Mesendoderm (in vitro differentiated cells): ENCODE results near the gene TRAT1.

ENCODE experiments used
- DNase-seq: peaks from one replicate; pipeline ENCODE4 v3.0.0; 2013
- H2AK5ac ChIP-seq: 2 replicates; pipeline ENCODE4 v1.6.1; 2013; ENCODE audit warnings: low read length, inconsistent platforms
- H2BK120ac ChIP-seq: 2 replicates; pipeline ENCODE4 v1.6.1; 2013; ENCODE audit warnings: low read depth, mild to moderate bottlenecking, low read length, moderate library complexity, mixed read lengths
- H2BK15ac ChIP-seq: replicated peaks from 2 replicates; pipeline ENCODE4 v1.6.1; 2013; ENCODE audit warnings: low read depth, mild to moderate bottlenecking, moderate library complexity
- H2BK5ac ChIP-seq: 2 replicates; pipeline ENCODE4 v1.6.1; 2013; ENCODE audit warnings: low read length, inconsistent platforms
- H3K18ac ChIP-seq: 2 replicates; pipeline ENCODE4 v1.6.1; 2013; ENCODE audit warnings: mild to moderate bottlenecking, low read length, mixed read lengths
- H3K23ac ChIP-seq: one replicate; pipeline ENCODE4 v1.6.1; 2013; ENCODE audit warnings: low read length
- H3K27ac ChIP-seq: 2 replicates; pipeline ENCODE4 v1.5.1; 2013; ENCODE audit warnings: low read depth, mild to moderate bottlenecking, inconsistent platforms, low read length, moderate library complexity
- H3K27me3 ChIP-seq: 2 replicates; pipeline ENCODE4 v1.6.1; 2013; ENCODE audit warnings: low read length, control low read depth, mild to moderate bottlenecking, inconsistent platforms; ENCODE audit not compliant: insufficient read depth, poor library complexity
- H3K36me3 ChIP-seq: 2 replicates; pipeline ENCODE4 v1.6.1; 2013; ENCODE audit warnings: low read length, inconsistent platforms; ENCODE audit not compliant: control insufficient read depth, insufficient read depth
- H3K4ac ChIP-seq: one replicate; pipeline ENCODE4 v1.6.1; 2013; ENCODE audit warnings: low read depth, mild to moderate bottlenecking, low read length, moderate library complexity
- H3K4me1 ChIP-seq: 2 replicates; pipeline ENCODE4 v1.6.1; 2013; ENCODE audit warnings: low read depth, low read length, inconsistent platforms; ENCODE audit not compliant: control insufficient read depth
- H3K4me2 ChIP-seq: 2 replicates; pipeline ENCODE4 v1.6.1; 2013; ENCODE audit warnings: low read length
- H3K4me3 ChIP-seq: 2 replicates; pipeline ENCODE4 v1.5.1; 2013; ENCODE audit warnings: mild to moderate bottlenecking, low read length
- H3K56ac ChIP-seq: one replicate; pipeline ENCODE4 v1.6.1; 2013; ENCODE audit warnings: low read length
- H3K79me1 ChIP-seq: 2 replicates; pipeline ENCODE4 v1.6.1; 2013; ENCODE audit warnings: low read length, inconsistent platforms
- H3K79me2 ChIP-seq: 2 replicates; pipeline ENCODE4 v1.6.1; 2013; ENCODE audit warnings: mild to moderate bottlenecking, low read length; ENCODE audit not compliant: control insufficient read depth, insufficient read depth
- H3K9ac ChIP-seq: 2 replicates; pipeline ENCODE4 v1.6.1; 2013; ENCODE audit warnings: low read length, inconsistent platforms
- H4K5ac ChIP-seq: one replicate; pipeline ENCODE4 v1.6.1; 2013; ENCODE audit warnings: low read length
- H4K8ac ChIP-seq: one replicate; pipeline ENCODE4 v1.6.1; 2013; ENCODE audit warnings: low read depth, mild to moderate bottlenecking, control low read depth, low read length, moderate library complexity
- WGBS: extraction: QIAGEN DNeasy Blood & Tissue Kit; methylation state at CpG from one replicate; pipeline ENCODE4 v1.1.7; 2013; ENCODE audit warnings: low lambda C conversion rate, missing lambda C conversion rate; ENCODE audit not compliant: insufficient coverage; ENCODE audit errors: extremely low coverage; 5-methylcytosine and 5-hydroxymethylcytosine counted together

The TRAT1 gene

DNA sequence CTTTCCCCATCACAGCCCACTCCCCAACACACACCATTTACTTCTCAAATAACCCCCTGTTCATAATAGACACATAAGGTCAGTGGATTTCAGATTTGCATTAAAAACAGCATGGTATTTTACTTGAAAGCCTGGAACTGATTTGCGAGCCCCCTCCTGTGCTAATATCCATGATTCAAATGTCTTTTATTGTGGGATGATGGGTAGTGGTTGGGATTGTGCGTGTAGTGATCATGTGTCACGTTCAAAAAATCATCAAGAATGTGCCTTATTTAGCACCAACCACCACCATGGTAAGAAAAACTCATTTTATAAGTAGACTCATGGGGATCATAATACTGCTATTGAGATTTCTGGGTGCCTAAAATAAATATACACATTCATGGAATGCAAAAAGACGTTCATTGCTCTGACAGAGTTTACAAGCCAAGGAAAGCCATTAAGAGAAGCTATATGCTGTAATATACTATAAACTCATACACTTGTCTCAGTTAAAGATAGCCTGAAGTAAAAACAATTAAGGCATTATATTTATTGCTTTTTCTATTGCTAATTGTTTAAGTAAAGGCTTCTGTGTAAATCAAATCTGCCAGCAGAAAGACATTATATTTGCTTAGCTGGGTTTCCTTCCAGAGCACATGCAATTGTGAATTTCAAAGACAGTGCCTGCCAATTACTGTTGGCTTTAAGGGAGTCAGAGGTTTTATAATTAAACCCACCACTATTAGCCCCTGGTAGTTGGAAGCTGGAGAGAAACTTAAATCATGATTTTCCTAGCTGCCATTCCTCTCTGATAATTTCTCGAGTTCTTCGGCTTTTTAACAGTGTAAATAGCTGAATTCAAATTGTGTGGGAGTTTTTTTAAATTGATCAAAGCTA is 4.0 kb downstream of the TRAT1 start:
- no peak overlapping the region for H3K56ac ChIP-seq
- no peak overlapping the region for H3K4ac ChIP-seq
- no peaks in the 10 kb centered on the region for H3K79me1 ChIP-seq
- H3K79me2 ChIP-seq: no peaks in the 10 kb centered on the region
- no peak overlapping the region for H3K4me3 ChIP-seq
- no peak overlapping the region for H4K5ac ChIP-seq
- H3K36me3 ChIP-seq: no peaks in the 10 kb centered on the region
- H3K9ac ChIP-seq: no peak overlapping the region
- no peak overlapping the region for H2AK5ac ChIP-seq
- H3K4me2 ChIP-seq: no peak overlapping the region
- H2BK15ac ChIP-seq: no peak overlapping the region
- H4K8ac ChIP-seq: no peak overlapping the region
- no peaks in the 10 kb centered on the region for H3K27me3 ChIP-seq
- H3K23ac ChIP-seq: no peak overlapping the region
- H3K27ac ChIP-seq: no peak overlapping the region
- no peak overlapping the region for H2BK5ac ChIP-seq
- no peak overlapping the region for H2BK120ac ChIP-seq
- DNase-seq: no peak
- no peaks in the 10 kb centered on the region for H3K4me1 ChIP-seq
- no CpG with 5 or more reads among the region's 6 CpGs for WGBS
- H3K18ac ChIP-seq: no peak overlapping the region

DNA sequence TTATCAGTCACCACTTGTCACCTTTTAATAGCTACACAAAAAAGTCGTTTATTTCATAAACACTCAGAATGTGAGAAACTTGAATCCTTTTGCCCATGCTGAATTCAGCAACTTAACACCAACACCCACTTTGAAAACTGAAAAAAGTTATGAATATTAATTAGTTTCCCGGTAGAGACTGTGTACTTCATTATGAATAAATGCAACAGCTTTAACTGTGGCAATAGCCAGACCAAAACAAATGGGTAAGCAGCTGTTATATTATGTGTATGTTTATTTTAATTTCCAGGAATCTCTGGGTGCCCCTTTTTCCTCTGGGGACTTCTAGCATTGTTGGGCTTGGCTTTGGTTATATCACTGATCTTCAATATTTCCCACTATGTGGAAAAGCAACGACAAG is 7.8 kb downstream of the TRAT1 start:
- Histone ChIP-seq H4K8ac (no peak overlapping the region), H3K23ac (no peak overlapping the region), H4K5ac (no peak overlapping the region), H2BK5ac (no peak overlapping the region), H3K4me1 (no peaks in the 10 kb centered on the region), H3K36me3 (no peaks in the 10 kb centered on the region), H2BK120ac (no peak overlapping the region), H3K79me1 (no peaks in the 10 kb centered on the region), H3K9ac (no peak overlapping the region), H3K18ac (no peak overlapping the region), H3K4me2 (no peak overlapping the region), H2BK15ac (no peak overlapping the region), H3K56ac (no peak overlapping the region), H2AK5ac (no peak overlapping the region), H3K27ac (no peak overlapping the region), H3K79me2 (no peaks in the 10 kb centered on the region), H3K4me3 (no peak overlapping the region), H3K27me3 (no peaks in the 10 kb centered on the region), H3K4ac (no peak overlapping the region)
- WGBS: no CpG with 5 or more reads among the region's 3 CpGs
- no peak for DNase-seq

DNA sequence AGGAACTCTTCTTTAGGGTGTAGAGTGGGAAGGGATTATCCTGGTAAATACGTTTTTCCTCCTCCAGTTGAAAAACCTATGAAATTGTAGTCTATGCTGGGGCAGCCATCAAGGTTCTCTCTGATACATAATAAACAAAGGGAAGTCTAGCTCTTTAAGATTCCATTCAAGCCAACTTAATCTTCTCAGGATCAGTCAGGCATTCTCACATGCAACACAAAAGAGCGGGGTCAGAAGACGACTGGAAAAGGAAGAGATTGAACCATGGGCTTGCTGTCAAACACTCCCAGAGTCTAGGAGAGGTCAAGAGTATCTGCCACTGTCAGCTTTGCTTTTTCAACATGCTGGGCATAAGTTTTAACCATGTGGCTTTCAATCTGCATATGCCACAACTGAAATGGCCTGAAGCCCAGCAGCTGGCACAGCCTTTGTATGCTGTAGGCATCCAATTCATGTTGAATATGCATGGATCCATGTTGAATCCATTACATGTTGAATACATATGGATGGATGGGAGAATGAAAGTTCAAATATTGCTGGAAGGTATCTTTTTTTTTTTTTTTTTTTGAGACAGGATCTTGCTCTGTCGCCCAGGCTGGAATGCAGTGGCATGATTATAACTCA is 8.5 kb downstream of the TRAT1 start:
- Histone ChIP-seq H3K9ac (no peak overlapping the region), H3K27ac (no peak overlapping the region)
- peak; percentile 54 for DNase-seq

DNA sequence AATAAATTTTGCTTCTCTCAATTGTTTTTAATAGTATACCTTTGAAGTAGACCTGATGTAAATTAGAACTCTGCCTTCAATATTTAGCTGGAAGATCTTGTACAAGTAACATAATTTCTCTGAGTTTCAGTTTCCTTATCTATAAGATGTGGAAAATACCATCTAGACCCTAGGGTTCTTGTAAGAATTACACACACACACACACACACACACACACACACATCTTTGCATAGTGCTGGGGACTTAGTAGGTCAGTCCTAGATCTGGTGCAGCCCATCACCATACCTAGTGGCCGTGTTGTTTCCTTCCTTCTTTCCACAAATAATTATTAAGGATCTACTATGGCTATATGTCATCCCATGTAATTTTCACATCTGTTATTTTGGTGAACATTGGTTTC is 11.0 kb downstream of the TRAT1 start:
- Histone ChIP-seq H4K8ac (no peak overlapping the region), H3K79me1 (no peaks in the 10 kb centered on the region), H3K4me1 (no peaks in the 10 kb centered on the region), H3K56ac (no peak overlapping the region), H3K27ac (no peak overlapping the region), H3K9ac (no peak overlapping the region), H3K27me3 (no peaks in the 10 kb centered on the region), H2BK120ac (no peak overlapping the region), H3K4me3 (no peak overlapping the region), H2AK5ac (no peak overlapping the region), H2BK5ac (no peak overlapping the region), H3K36me3 (no peaks in the 10 kb centered on the region), H3K18ac (no peak overlapping the region), H3K4ac (no peak overlapping the region), H3K4me2 (no peak overlapping the region), H4K5ac (no peak overlapping the region), H3K79me2 (no peaks in the 10 kb centered on the region), H2BK15ac (no peak overlapping the region), H3K23ac (no peak overlapping the region)
- no peak for DNase-seq
- no CpG with 5 or more reads among the region's 1 CpG for WGBS

More for the DNA sequence above, 8.5 kb downstream of the TRAT1 start:
- no peaks in the 10 kb centered on the region for H3K27me3 ChIP-seq
- H3K36me3 ChIP-seq: no peaks in the 10 kb centered on the region
- H2BK5ac ChIP-seq: no peak overlapping the region
- H3K56ac ChIP-seq: no peak overlapping the region
- no peaks in the 10 kb centered on the region for H3K79me2 ChIP-seq
- no peaks in the 10 kb centered on the region for H3K79me1 ChIP-seq
- no peak overlapping the region for H3K4me2 ChIP-seq
- H4K5ac ChIP-seq: no peak overlapping the region
- H3K23ac ChIP-seq: no peak overlapping the region
- H3K4ac ChIP-seq: no peak overlapping the region
- H3K18ac ChIP-seq: no peak overlapping the region
- no peak overlapping the region for H3K4me3 ChIP-seq
- no peak overlapping the region for H4K8ac ChIP-seq
- no peak overlapping the region for H2BK15ac ChIP-seq
- H2AK5ac ChIP-seq: no peak overlapping the region
- no peak overlapping the region for H2BK120ac ChIP-seq
- WGBS: no CpG with 5 or more reads among the region's 4 CpGs
- no peaks in the 10 kb centered on the region for H3K4me1 ChIP-seq

DNA sequence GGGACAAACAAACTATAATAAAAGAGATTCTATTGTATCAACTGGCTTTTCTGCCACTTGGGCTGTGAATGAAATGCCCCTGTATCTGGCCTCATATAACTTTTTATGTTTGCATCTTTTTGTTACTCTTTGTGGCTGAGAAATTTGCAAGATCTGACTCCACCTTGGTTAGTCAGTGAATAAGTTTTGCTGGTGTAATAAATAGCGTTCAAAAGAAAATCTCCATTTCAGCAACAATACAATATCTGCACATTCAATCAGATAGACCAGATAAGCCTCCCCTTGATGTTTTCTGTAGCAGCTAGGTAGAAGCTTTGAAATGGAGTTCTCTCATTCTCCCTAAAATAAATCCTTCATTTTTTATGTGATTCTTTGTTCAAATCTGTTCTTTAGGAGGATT is 12.0 kb downstream of the TRAT1 start:
- H3K4me2 ChIP-seq: no peak overlapping the region
- DNase-seq: no peak
- H4K8ac ChIP-seq: no peak overlapping the region
- H3K23ac ChIP-seq: no peak overlapping the region
- no peaks in the 10 kb centered on the region for H3K27me3 ChIP-seq
- H3K18ac ChIP-seq: no peak overlapping the region
- no peaks in the 10 kb centered on the region for H3K36me3 ChIP-seq
- H2BK5ac ChIP-seq: no peak overlapping the region
- H3K9ac ChIP-seq: no peak overlapping the region
- H3K56ac ChIP-seq: no peak overlapping the region
- H2BK15ac ChIP-seq: no peak overlapping the region
- no peaks in the 10 kb centered on the region for H3K79me2 ChIP-seq
- no peak overlapping the region for H3K4me3 ChIP-seq
- WGBS: no CpG with 5 or more reads among the region's 1 CpG
- no peak overlapping the region for H3K4ac ChIP-seq
- H3K79me1 ChIP-seq: no peaks in the 10 kb centered on the region
- no peaks in the 10 kb centered on the region for H3K4me1 ChIP-seq
- no peak overlapping the region for H3K27ac ChIP-seq
- H2BK120ac ChIP-seq: no peak overlapping the region
- no peak overlapping the region for H4K5ac ChIP-seq
- no peak overlapping the region for H2AK5ac ChIP-seq
